HG03159 (cell line): ENCODE measurements around the gene NEK5.
"Not testable (repeated sequence)": the region's sequence is repeated elsewhere in the genome, so short reads cannot be mapped to it uniquely, and the experiment has no call there.

Experiments
- ATAC-seq: cut with Tn5 transposase; IDR thresholded peaks from one replicate; pipeline ENCODE4 v1.9.1; 2021; ENCODE audit warnings: mild to moderate bottlenecking, moderate library complexity; ENCODE audit not compliant: unreplicated experiment

The NEK5 gene

DNA sequence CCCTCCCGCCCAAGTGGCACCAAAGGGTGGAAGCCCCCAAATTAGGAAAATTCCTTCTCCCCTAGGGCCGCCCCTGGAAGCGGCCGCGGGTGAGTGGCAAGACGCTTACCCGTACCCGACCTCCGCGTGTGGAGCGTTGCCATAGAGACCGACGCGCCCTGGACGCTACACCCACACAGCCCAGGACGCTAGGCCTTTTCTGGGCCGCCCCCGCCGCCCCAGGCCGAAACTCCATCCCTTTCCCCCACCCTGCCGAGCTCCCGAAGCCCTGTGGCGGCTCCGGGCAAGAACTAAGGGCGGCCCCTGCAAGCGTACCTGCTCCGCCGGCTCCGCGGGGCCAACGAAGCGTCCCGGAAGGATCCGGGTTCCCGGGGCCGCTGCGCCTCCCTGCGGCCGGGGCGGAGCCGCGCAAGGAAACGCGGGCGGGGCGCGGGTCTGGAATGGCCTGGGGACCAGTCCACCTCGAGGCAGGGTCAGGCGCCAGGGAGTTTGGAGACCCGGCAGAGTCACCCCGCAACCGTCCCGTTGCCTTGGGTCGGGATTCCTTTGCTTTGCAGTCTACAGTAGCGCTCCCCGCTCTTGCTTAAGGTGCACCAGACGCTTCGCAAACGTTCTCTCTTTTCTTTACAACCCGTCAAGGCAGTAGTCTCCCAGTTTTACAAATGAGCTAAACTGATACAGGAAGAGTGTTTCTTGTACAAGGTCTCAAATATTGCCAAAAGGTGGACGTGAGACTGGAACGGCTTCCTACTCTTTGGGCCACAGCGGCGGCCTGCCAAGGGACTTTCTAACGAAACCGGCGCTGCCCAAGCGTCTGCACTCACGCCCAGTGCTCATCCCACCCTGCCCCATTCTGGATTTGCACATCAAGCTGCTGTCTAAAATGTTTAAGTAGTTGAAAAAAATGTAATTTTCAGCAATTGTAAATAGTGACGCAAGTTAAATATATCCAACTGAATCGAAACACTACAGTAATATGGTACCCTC is at the start of gene NEK5:
Gene NEK5, minus strand, starts transcription at position 360 of the 987 bp plus-strand sequence. CDS start 1,591 bp downstream, outside the sequence.
- ATAC-seq, result peak; percentile 79

GRCh38 chr13:52177276-52177675 is 48.4 kb upstream of the NEK5 start:
- ATAC-seq, result no peak

DNA sequence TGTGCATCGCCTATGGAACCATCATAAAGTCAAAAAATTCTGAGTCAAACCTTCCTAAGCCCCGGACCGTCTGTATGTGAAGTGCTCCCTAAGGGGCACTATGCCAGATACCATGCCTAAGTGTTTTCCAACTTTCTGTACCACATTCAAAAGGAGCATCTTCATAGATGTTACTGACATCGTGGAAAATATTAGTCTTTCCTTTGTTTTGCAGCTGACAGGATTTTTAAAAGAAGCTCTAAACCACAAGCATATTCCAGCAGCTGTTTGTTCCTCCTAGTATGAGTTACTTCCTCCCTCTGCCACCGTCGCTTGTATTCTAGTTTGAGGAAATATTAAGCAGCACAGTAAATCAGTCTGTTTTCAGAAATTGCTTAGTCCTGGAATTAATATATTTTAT is 45.1 kb upstream of the NEK5 start:
- ATAC-seq, result not testable (repeated sequence)

- ATAC-seq, result no peak
Observed at GRCh38 chr13:52173373-52173772, 44.5 kb upstream of the NEK5 start.

DNA sequence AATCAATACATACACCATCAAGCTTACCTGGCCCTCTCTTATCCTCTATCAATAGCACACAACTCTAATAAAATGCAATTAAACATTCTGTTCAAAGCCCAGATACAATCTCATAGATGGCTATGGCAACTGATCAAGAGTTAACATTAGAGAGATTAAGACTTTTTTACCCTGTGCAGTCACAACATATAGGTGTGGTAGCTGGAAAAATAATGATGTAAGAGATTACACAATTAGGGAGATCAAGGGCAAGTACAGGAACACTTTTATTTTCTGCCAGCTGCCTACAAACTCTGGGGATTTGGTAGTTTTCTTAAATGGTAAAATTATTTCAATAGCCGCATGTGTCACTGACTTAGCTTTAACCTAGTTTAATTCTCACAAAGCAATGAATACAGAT is 42.8 kb upstream of the NEK5 start:
- not testable (repeated sequence) for ATAC-seq

DNA sequence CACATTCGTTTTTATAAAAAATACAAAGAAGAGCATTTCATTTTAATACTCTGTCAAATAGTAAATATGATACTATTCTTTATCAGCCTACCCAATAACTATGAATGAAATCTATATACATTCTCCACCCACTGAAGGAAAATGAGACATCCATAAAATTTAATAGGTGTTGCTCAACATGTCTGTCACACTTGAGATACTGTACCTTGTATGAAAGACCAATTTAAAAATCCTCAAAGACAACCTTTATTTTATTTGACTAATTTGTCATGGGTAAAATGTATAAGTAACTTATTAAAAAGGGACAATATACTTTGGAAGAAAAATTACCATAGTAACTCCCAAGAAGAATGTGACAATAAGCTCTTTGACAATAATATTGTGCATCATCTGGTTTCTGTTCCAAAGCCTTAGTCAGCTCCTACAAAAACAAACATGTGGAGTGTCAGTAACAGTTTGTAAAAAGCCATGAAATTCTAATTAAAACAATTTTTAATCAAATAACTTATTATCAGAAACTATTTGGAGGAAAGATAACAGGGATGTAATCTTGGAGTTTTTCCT is 42.0 kb upstream of the NEK5 start:
- ATAC-seq, result not testable (repeated sequence)

DNA sequence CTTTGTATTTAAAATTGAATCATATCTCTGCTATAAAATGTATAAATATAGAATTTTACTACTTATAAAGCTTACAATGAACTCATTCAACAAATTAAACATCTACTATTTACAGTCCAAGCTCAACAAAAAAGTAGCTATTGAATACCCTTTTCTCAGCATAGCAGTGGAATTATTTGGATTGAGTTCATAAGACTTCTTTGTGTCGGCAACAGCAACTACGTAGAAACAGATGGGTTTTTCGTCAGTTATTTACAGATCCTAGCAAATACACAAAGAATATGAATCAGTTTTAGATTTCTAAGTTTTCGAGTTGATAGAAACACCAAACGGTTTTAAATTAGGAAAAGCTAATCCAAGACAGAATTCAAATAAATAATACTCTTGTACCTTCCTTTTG is 41.0 kb upstream of the NEK5 start:
- no peak for ATAC-seq

- ATAC-seq, result no peak
Observed at GRCh38 chr13:52165411-52165810, 36.5 kb upstream of the NEK5 start.

GRCh38 chr13:52164989-52165388 is 36.1 kb upstream of the NEK5 start:
- no peak for ATAC-seq

DNA sequence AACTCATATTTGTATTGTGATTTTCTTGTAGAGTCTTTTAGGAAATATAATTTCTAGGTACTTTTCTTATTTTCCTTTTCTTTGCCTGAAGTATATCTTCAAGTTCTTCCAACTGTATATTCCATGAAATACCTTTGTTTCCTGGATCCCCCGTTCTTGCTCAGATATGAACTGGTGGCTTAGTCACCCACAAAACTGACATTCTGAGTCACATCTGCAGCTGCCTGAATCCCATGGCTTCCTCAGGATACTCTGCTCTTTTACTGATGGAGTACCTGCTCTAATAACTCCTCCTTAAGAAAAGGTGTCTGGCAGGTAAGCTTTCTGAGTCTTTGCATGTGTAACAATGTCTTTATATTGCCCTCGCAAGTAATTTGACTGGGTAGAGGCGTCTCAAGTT is 35.0 kb upstream of the NEK5 start:
- not testable (repeated sequence) for ATAC-seq

DNA sequence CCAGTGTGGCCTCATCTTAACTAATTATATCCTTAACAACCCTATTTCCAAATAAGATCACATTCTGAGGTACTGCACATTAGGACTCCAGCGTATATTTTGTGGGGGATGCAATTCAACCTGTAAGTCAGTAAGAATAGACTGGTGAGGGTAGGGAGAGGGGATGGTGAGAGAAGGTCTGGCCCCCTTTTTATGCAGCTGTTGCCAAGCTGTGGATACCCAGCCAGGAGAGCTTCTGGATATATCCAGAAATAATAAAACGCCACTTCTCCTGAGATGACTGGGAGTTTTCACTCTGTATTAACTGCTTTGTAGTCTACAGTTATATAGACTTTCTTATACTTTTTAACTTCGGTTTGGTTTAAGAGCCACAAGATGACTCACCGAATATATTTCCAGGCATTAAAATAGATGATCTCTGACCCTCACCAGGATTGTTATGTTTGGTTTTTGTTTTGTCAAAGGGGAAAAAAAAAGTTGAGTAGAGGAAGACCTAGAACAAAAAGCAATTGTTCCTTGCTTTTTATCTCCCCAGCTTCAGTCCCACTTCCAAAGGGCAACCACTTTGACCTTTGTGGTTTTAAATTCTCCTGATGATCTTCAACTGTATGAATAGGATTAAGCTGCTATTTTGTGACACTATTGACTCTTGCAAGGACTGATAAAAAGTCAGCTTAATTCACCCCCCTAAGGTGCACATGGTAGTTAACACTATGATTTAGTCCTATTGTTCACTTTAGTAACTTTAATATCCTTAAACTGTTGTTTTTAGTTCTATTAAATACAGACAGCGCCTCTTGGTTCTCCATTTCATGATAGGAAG is 33.6 kb upstream of the NEK5 start:
- ATAC-seq, result no peak

DNA sequence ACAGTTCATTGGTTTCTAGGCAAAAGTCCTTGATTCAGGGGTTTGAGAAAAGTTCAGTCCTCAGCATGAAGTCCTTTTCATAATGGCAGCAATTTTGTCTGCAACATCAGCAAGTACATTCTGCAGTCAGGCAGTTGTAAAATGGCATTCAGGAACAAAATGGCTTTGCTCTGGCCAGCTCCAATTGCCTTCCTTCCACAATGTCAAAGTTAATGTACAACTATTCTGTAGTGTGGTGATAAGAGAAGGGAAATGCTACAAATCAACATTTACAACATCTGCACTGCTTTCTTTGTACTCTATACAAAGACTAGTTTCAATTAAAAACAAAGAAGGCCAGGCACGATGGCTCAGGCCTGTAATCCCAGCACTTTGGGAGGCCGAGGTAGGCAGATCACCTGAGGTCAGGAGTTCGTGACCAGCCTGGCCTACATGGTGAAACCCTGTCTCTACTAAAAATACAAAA is 32.3 kb upstream of the NEK5 start:
- no peak for ATAC-seq

GRCh38 chr13:52160506-52160905 is 31.6 kb upstream of the NEK5 start:
- no peak for ATAC-seq

DNA sequence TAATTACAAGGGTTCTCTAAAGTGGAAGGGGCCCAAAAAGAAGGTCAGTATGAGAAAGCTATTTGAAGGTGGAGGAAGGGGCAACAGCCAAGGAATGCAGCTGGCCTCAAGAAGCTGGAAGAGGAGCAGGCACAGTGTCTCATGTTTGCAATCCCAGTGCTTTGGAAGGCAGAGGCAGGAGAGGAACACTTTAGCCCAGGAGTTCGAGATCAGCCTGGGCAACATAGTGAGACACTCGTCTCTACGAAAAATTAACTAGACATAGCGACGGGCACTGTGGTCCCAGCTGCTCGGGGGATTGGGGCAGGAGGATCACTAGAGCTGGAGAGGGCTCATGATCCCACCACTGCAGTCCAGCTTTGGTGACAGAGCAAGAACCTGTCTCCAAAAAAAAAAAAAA is 31.2 kb upstream of the NEK5 start:
- ATAC-seq, result no peak

- ATAC-seq, result peak; percentile 66
Observed at GRCh38 chr13:52159159-52159982, 30.5 kb upstream of the NEK5 start, which contains the start of gene NEK3. TSS of gene NEK3 (minus strand) at chr13:52159597. CDS start at chr13:52156191, 3,406 bp downstream.

GRCh38 chr13:52158629-52159158 is 29.8 kb upstream of the NEK5 start:
- ATAC-seq, result peak; percentile 33

DNA sequence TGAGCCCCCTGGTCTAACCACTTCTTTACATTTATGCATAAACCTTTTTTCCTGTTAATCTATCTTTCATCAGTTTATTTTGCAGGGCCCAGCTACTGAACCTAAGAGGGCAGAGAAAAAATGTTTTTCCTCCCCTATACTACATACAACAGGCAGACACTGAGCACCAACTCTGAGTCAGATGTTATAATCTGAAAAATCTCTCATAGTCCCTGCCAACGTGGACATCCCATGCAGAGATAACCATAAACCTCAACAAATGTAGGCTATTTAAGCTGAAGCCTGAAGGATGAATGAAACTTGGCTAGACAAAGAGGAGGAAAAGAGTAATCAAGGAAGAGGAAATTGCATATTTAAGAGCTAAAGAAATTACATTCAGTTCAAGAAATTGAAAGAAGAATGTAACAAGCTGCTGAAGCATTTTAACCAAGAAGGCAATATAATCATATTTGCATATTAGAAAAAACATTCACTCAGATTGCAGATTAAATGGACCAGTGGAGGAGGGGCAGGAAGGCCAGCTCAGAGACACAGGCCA is 27.9 kb upstream of the NEK5 start:
- ATAC-seq, result no peak

GRCh38 chr13:52155177-52155576 is 26.3 kb upstream of the NEK5 start:
- ATAC-seq, result no peak

- ATAC-seq, result no peak
Observed at GRCh38 chr13:52147225-52147624, 18.4 kb upstream of the NEK5 start.

GRCh38 chr13:52141299-52141698 is 12.4 kb upstream of the NEK5 start:
- no peak for ATAC-seq
